ENCODE data around the gene FAM151A.

The FAM151A gene

GRCh38 chr1:54604572-54605370, 18.6 kb downstream of the FAM151A start:
- peak in 1 of 3 donors; percentile 1 for DNase-seq (ENCODE audit: low read depth in 3 of 3, low spot score in 1 of 3)

GRCh38 chr1:54604051-54604450, 19.3 kb downstream of the FAM151A start:
- DNase-seq (ENCODE audit: low read depth in 3 of 3, low spot score in 1 of 3) = no peak

- DNase-seq (ENCODE audit: low read depth in 3 of 3, low spot score in 1 of 3) = no peak
Observed at GRCh38 chr1:54603241-54603640, 20.1 kb downstream of the FAM151A start.

- no peak for DNase-seq (ENCODE audit: low read depth in 3 of 3, low spot score in 1 of 3)
Observed at GRCh38 chr1:54602554-54602953, 20.8 kb downstream of the FAM151A start.

- no peak for DNase-seq (ENCODE audit: low read depth in 3 of 3, low spot score in 1 of 3)
Observed at GRCh38 chr1:54601730-54602129, 21.6 kb downstream of the FAM151A start.

GRCh38 chr1:54600947-54601721, 22.2 kb downstream of the FAM151A start:
- DNase-seq (ENCODE audit: low read depth in 3 of 3, low spot score in 1 of 3) = no peak

GRCh38 chr1:54599211-54599823, 24.0 kb downstream of the FAM151A start:
- no peak for DNase-seq (ENCODE audit: low read depth in 3 of 3, low spot score in 1 of 3)

- no peak for DNase-seq (ENCODE audit: low read depth in 3 of 3, low spot score in 1 of 3)
Observed at GRCh38 chr1:54597455-54598030, 25.8 kb downstream of the FAM151A start.

- no peak for DNase-seq (ENCODE audit: low read depth in 3 of 3, low spot score in 1 of 3)
Observed at GRCh38 chr1:54596756-54597155, 26.6 kb downstream of the FAM151A start.

GRCh38 chr1:54595956-54596498, 27.3 kb downstream of the FAM151A start:
- no peak for DNase-seq (ENCODE audit: low read depth in 3 of 3, low spot score in 1 of 3)

- no peak for DNase-seq (ENCODE audit: low read depth in 3 of 3, low spot score in 1 of 3)
Observed at GRCh38 chr1:54594463-54594862, 28.9 kb downstream of the FAM151A start.

- DNase-seq (ENCODE audit: low read depth in 3 of 3, low spot score in 1 of 3) = no peak
Observed at GRCh38 chr1:54593571-54594160, 29.7 kb downstream of the FAM151A start.

GRCh38 chr1:54591127-54591756, 32.1 kb downstream of the FAM151A start:
- DNase-seq (ENCODE audit: low read depth in 3 of 3, low spot score in 1 of 3) = no peak

- no peak for DNase-seq (ENCODE audit: low read depth in 3 of 3, low spot score in 1 of 3)
Observed at GRCh38 chr1:54588377-54588776, 34.9 kb downstream of the FAM151A start.

- DNase-seq (ENCODE audit: low read depth in 3 of 3, low spot score in 1 of 3) = no peak
Observed at GRCh38 chr1:54585181-54586066, 37.9 kb downstream of the FAM151A start.

- no peak for DNase-seq (ENCODE audit: low read depth in 3 of 3, low spot score in 1 of 3)
Observed at GRCh38 chr1:54584575-54584974, 38.8 kb downstream of the FAM151A start.

- no peak for DNase-seq (ENCODE audit: low read depth in 3 of 3, low spot score in 1 of 3)
Observed at GRCh38 chr1:54583871-54584270, 39.5 kb downstream of the FAM151A start.

GRCh38 chr1:54583307-54583686, 40.0 kb downstream of the FAM151A start:
- no peak for DNase-seq (ENCODE audit: low read depth in 3 of 3, low spot score in 1 of 3)

GRCh38 chr1:54582566-54583306, 40.6 kb downstream of the FAM151A start:
- DNase-seq (ENCODE audit: low read depth in 3 of 3, low spot score in 1 of 3) = no peak

All from stimulated activated CD4-positive, alpha-beta T cell treated with anti-CD3 and anti-CD28 coated beads, TNF-alpha, amount 100 ng/mL, for 1 hour (primary cell).